Nucleus accumbens (tissue), 56 donors: ENCODE measurements around the gene CNTNAP5.
"Not testable (repeated sequence)": the region's sequence is repeated elsewhere in the genome, so short reads cannot be mapped to it uniquely, and the experiment has no call there.

ENCODE experiments used
- DNase-seq, 56 donors: peaks; one replicate each; lab custom pipeline; 2025; lab: John Stamatoyannopoulos, UW

CNTNAP5 gene

GRCh38 chr2:124316881-124317605, 292.0 kb downstream of the CNTNAP5 start:
- no peak for DNase-seq

GRCh38 chr2:124317628-124318027, 292.5 kb downstream of the CNTNAP5 start:
- DNase-seq, result no peak

- no peak for DNase-seq
These were observed 293.8 kb downstream of the CNTNAP5 start for GRCh38 chr2:124318913-124319312.

GRCh38 chr2:124319577-124319976, 294.5 kb downstream of the CNTNAP5 start:
- DNase-seq, result no peak

- no peak for DNase-seq
These were observed 295.1 kb downstream of the CNTNAP5 start for GRCh38 chr2:124320051-124320688.

GRCh38 chr2:124323321-124323720, 298.2 kb downstream of the CNTNAP5 start:
- peak in 19 of 56 donors; percentile 4 to 62 (median 17) for DNase-seq

GRCh38 chr2:124325667-124326440, 300.8 kb downstream of the CNTNAP5 start:
- no peak for DNase-seq

GRCh38 chr2:124327303-124327702, 302.2 kb downstream of the CNTNAP5 start:
- no peak for DNase-seq

GRCh38 chr2:124328397-124328796, 303.3 kb downstream of the CNTNAP5 start:
- no peak for DNase-seq

GRCh38 chr2:124333784-124334183, 308.7 kb downstream of the CNTNAP5 start:
- no peak for DNase-seq

GRCh38 chr2:124335058-124335457, 310.0 kb downstream of the CNTNAP5 start:
- no peak for DNase-seq

- DNase-seq, result no peak
These were observed 314.6 kb downstream of the CNTNAP5 start for GRCh38 chr2:124339709-124340108.

GRCh38 chr2:124343827-124344498, 318.9 kb downstream of the CNTNAP5 start:
- no peak for DNase-seq

- no peak for DNase-seq
These were observed 322.1 kb downstream of the CNTNAP5 start for GRCh38 chr2:124347209-124347608.

- DNase-seq, result no peak
These were observed 328.6 kb downstream of the CNTNAP5 start for GRCh38 chr2:124353656-124354055.

GRCh38 chr2:124354466-124354865, 329.4 kb downstream of the CNTNAP5 start:
- DNase-seq, result no peak

- DNase-seq, result not testable (repeated sequence)
These were observed 336.9 kb downstream of the CNTNAP5 start for GRCh38 chr2:124361966-124362365.

GRCh38 chr2:124369181-124369580, 344.1 kb downstream of the CNTNAP5 start:
- no peak for DNase-seq

GRCh38 chr2:124380221-124380749, 355.2 kb downstream of the CNTNAP5 start:
- DNase-seq, result no peak

GRCh38 chr2:124382067-124382618, 357.1 kb downstream of the CNTNAP5 start:
- peak in 3 of 56 donors; percentile 1 to 36 (median 24) for DNase-seq
